HepG2 (cell line): ENCODE data around the gene SRRM2. TPM values are rescaled to one million over a fixed set of nuclear protein-coding genes. Genes with fewer than 3 reads are reported as not detected.

Source experiments
- ARNT ChIP-seq: fragments of 450-650 bp; IDR thresholded peaks from 2 replicates; pipeline ENCODE4 v1.6.1; 2017
- BRD4 ChIP-seq: sonication (generic); formaldehyde crosslinking; IDR thresholded peaks from 2 replicates; pipeline ENCODE4 v1.4.0; 2020; ENCODE audit warnings: missing genetic modification reagents
- CENPT ChIP-seq: sonication (generic); formaldehyde crosslinking; IDR thresholded peaks from 2 replicates; pipeline ENCODE4 v1.8.0; 2022; ENCODE audit warnings: low read depth, mild to moderate bottlenecking, moderate library complexity, missing genetic modification reagents
- GABPA ChIP-seq, 2 experiments: IDR thresholded peaks; 2 replicates each; pipeline ENCODE4 v1.6.1; 2011 to 2016; ENCODE audit warnings: low read depth in 2 of 2, low read length in 1 of 2, missing biosample characterization in 1 of 2, missing genetic modification characterization in 1 of 2
- MED13 ChIP-seq: sonication (generic); formaldehyde crosslinking; IDR thresholded peaks from 2 replicates; pipeline ENCODE4 v1.5.0; 2020; ENCODE audit warnings: missing genetic modification reagents
- MEIS1 ChIP-seq: sonication (generic); formaldehyde crosslinking; IDR thresholded peaks from 2 replicates; pipeline ENCODE4 v1.9.0; 2021; ENCODE audit warnings: mild to moderate bottlenecking, missing genetic modification reagents, moderate library complexity, borderline replicate concordance
- NFRKB ChIP-seq: fragments of 450-650 bp; IDR thresholded peaks from 2 replicates; pipeline ENCODE4 v1.6.1; 2017
- ONECUT2 ChIP-seq: sonication (generic); formaldehyde crosslinking; IDR thresholded peaks from 2 replicates; pipeline ENCODE4 v1.4.0; 2020; ENCODE audit warnings: missing genetic modification reagents
- PCBP1 ChIP-seq: fragments of 200-400 bp; formaldehyde crosslinking; IDR thresholded peaks from 2 replicates; pipeline ENCODE4 v1.6.1; 2017; ENCODE audit warnings: mild to moderate bottlenecking, low read depth, low read length, borderline replicate concordance
- POLR2AphosphoS2 ChIP-seq: IDR thresholded peaks from 2 replicates; pipeline ENCODE4 v1.6.1; 2011; ENCODE audit warnings: low read depth, low read length, improper control_type of control experiment
- SRSF4 ChIP-seq: fragments of 200-400 bp; formaldehyde crosslinking; IDR thresholded peaks from one replicate; pipeline ENCODE4 v1.6.1; 2018; ENCODE audit warnings: mild to moderate bottlenecking, low read depth, low read length, moderate library complexity; ENCODE audit not compliant: poor library complexity, severe bottlenecking
- STAT5B ChIP-seq: sonication (generic); formaldehyde crosslinking; IDR thresholded peaks from 2 replicates; pipeline ENCODE4 v1.4.0; 2020; ENCODE audit warnings: missing genetic modification reagents
- TOPORS ChIP-seq: sonication (generic); formaldehyde crosslinking; IDR thresholded peaks from 2 replicates; pipeline ENCODE4 v1.8.0; 2023; ENCODE audit warnings: mild to moderate bottlenecking, missing genetic modification reagents
- ZNF451 ChIP-seq: sonication (generic); formaldehyde crosslinking; IDR thresholded peaks from 2 replicates; pipeline ENCODE4 v1.5.0; 2020; ENCODE audit warnings: mild to moderate bottlenecking, missing genetic modification reagents
- ZNF563 ChIP-seq: sonication (generic); formaldehyde crosslinking; IDR thresholded peaks from 2 replicates; pipeline ENCODE4 v1.8.0; 2022; ENCODE audit warnings: mild to moderate bottlenecking, moderate library complexity, missing genetic modification reagents
- ZNF883 ChIP-seq: sonication (generic); formaldehyde crosslinking; IDR thresholded peaks from 2 replicates; pipeline ENCODE4 v1.5.1; 2020; ENCODE audit warnings: mild to moderate bottlenecking, missing genetic modification reagents; ENCODE audit errors: not compliant biosample characterization
- polyA plus RNA-seq, 8 experiments: library from polyadenylated mRNA; depleted of rRNA in 3 of 8; stranded (reverse) in 7 of 8; unstranded in 1 of 8; fragments of >200 nt; fragmentation: Illumina TruSeq in 4 of 8; extraction: Trizol in 4 of 8; gene quantifications; 2 replicates each; pipeline versions ENCODE4 v1.2.1 to v1.2.3, GENCODE V29; 2011 to 2016; ENCODE audit warnings: low read depth in 4 of 8, missing spikeins in 1 of 8, mixed read lengths in 1 of 8; ENCODE audit not compliant: insufficient read depth in 1 of 8
- total RNA-seq, 5 experiments: library from RNA; depleted of rRNA; stranded (reverse); fragments of >200 nt; fragmentation: Illumina TruSeq; extraction: Trizol; gene quantifications; 2 replicates each; pipeline ENCODE4 v1.2.3, GENCODE V29; 2016; ENCODE audit warnings: low read depth in 1 of 5
- TF ChIP-seq, protein P1 (sequence below): sonication (generic); formaldehyde crosslinking; IDR thresholded peaks from 2 replicates; pipeline ENCODE4 v1.4.0; 2020; ENCODE audit warnings: mild to moderate bottlenecking, missing genetic modification reagents, borderline replicate concordance
- TF ChIP-seq, protein P2 (sequence below): sonication (generic); formaldehyde crosslinking; IDR thresholded peaks from 2 replicates; pipeline ENCODE4 v1.4.0; 2020; ENCODE audit warnings: missing genetic modification reagents

SRRM2 gene
- total and polyA plus RNA-seq, 2 of the 13 experiments (the other 11 are each of a cell fraction or from before 2014, with no cell fraction given) = 50.4 to 112 TPM

DNA sequence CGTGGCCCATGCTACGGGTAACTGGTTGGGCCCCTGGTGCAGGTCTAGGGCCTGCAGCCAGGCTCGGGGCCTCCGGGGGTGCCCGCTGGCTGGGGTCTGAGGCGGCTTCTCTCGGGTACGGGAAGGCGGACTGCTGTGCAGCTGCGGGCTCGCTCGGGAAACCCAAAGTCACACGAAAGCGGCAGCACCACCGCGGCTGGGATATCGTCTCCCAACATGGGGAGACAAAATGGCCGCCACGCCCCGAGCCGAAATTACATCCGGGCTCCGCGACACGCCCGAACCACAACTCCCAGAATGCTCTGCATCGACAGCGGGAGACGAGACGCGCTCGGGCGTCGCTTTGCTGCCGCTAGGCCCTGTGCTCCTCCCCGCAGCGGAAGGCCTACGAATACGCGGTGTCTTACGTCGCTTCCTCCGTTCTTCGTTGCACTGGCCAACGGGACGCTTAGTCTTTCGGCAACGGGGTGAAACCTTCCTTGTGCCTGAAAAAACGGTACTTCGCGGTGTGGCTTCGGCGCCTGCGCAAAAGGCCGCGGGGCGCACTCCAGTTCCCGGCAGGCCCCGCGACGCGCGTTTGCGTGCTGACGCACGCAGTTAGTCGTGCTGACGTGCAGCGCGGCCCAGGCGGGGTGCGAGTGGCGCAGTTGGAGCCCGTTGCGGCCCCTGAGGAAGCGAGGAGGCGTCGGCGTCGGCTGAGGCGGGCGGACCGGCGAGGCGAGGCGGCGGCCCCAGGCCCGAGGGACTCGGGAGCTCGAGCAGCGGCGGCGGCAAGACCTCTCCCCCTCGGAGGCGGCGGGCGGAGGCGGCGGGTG, at the start of gene SRRM2 (continued):
- TF ChIP-seq, protein P1, sequence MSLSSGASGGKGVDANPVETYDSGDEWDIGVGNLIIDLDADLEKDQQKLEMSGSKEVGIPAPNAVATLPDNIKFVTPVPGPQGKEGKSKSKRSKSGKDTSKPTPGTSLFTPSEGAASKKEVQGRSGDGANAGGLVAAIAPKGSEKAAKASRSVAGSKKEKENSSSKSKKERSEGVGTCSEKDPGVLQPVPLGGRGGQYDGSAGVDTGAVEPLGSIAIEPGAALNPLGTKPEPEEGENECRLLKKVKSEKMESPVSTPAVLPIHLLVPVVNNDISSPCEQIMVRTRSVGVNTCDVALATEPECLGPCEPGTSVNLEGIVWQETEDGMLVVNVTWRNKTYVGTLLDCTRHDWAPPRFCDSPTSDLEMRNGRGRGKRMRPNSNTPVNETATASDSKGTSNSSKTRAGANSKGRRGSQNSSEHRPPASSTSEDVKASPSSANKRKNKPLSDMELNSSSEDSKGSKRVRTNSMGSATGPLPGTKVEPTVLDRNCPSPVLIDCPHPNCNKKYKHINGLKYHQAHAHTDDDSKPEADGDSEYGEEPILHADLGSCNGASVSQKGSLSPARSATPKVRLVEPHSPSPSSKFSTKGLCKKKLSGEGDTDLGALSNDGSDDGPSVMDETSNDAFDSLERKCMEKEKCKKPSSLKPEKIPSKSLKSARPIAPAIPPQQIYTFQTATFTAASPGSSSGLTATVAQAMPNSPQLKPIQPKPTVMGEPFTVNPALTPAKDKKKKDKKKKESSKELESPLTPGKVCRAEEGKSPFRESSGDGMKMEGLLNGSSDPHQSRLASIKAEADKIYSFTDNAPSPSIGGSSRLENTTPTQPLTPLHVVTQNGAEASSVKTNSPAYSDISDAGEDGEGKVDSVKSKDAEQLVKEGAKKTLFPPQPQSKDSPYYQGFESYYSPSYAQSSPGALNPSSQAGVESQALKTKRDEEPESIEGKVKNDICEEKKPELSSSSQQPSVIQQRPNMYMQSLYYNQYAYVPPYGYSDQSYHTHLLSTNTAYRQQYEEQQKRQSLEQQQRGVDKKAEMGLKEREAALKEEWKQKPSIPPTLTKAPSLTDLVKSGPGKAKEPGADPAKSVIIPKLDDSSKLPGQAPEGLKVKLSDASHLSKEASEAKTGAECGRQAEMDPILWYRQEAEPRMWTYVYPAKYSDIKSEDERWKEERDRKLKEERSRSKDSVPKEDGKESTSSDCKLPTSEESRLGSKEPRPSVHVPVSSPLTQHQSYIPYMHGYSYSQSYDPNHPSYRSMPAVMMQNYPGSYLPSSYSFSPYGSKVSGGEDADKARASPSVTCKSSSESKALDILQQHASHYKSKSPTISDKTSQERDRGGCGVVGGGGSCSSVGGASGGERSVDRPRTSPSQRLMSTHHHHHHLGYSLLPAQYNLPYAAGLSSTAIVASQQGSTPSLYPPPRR (CRISPR knock-in tag) = 0 out of 2 replicates have a peak, but pooled peaks have one; percentile 16
- TF ChIP-seq ZNF883 (CRISPR knock-in tag) (peak; percentile 83), ZNF451 (CRISPR knock-in tag) (peak; percentile 72), TOPORS (CRISPR knock-in tag) (peak; percentile 91), ONECUT2 (CRISPR knock-in tag) (no peak; the same call in 1 of the 2 replicates), CENPT (no peak), NFRKB (peak; percentile 85; the same call in 1 of the 2 replicates), ZNF563 (peak; percentile 59), SRSF4 (no peak), STAT5B (CRISPR knock-in tag) (no peak; the same call in 1 of the 2 replicates), GABPA (IDR thresholded peaks at IDR 0.05; ENCODE audit: low read depth, low read length) (peak; percentile 53), GABPA (CRISPR knock-in tag; IDR thresholded peaks at IDR 0.05; ENCODE audit: low read depth) (peak; percentile 86), ARNT (no peak), MEIS1 (CRISPR knock-in tag) (no peak; the same call in 1 of the 2 replicates), POLR2AphosphoS2 (peak; percentile 70; the same call in 1 of the 2 replicates), PCBP1 (0 out of 2 replicates have a peak, but pooled peaks have one; percentile 80), BRD4 (peak; percentile 64; the same call in 1 of the 2 replicates), MED13 (CRISPR knock-in tag) (peak; percentile 0; the same call in 1 of the 2 replicates)
- TF ChIP-seq, protein P2, sequence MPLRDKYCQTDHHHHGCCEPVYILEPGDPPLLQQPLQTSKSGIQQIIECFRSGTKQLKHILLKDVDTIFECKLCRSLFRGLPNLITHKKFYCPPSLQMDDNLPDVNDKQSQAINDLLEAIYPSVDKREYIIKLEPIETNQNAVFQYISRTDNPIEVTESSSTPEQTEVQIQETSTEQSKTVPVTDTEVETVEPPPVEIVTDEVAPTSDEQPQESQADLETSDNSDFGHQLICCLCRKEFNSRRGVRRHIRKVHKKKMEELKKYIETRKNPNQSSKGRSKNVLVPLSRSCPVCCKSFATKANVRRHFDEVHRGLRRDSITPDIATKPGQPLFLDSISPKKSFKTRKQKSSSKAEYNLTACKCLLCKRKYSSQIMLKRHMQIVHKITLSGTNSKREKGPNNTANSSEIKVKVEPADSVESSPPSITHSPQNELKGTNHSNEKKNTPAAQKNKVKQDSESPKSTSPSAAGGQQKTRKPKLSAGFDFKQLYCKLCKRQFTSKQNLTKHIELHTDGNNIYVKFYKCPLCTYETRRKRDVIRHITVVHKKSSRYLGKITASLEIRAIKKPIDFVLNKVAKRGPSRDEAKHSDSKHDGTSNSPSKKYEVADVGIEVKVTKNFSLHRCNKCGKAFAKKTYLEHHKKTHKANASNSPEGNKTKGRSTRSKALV (CRISPR knock-in tag) = peak; percentile 57; the same call in 1 of the 2 replicates
